Central memory CD8-positive, alpha-beta T cell (primary cell): ENCODE data around the gene DCTN1.

Experiments
- ATAC-seq: fragments of 150-1000 bp; cut with Tn5 transposase; replicated peaks from 2 replicates; pipeline ENCODE4 v1.10.0; 2022; ENCODE audit warnings: mild to moderate bottlenecking, moderate FRiP score, moderate number of reproducible peaks; ENCODE audit not compliant: poor library complexity, severe bottlenecking; ENCODE audit errors: extremely low read depth
- DNase-seq, 2 donors: peaks; one replicate each; pipeline ENCODE4 v3.0.0; 2021; ENCODE audit warnings: low spot score in 2 of 2
- H3K27ac Mint-ChIP-seq: one replicate; pipeline ENCODE4 v1.8.0; 2022; ENCODE audit warnings: low read depth, mild to moderate bottlenecking, moderate library complexity, mixed read lengths
- H3K27me3 Mint-ChIP-seq: one replicate; pipeline ENCODE4 v1.8.0; 2022; ENCODE audit warnings: mixed read lengths
- H3K36me3 Mint-ChIP-seq: one replicate; pipeline ENCODE4 v1.8.0; 2022; ENCODE audit warnings: mild to moderate bottlenecking, moderate library complexity, mixed read lengths; ENCODE audit not compliant: insufficient read depth
- H3K4me1 Mint-ChIP-seq: one replicate; pipeline ENCODE4 v1.8.0; 2022; ENCODE audit warnings: mixed read lengths
- H3K4me3 Mint-ChIP-seq: one replicate; pipeline ENCODE4 v1.8.0; 2022; ENCODE audit warnings: mild to moderate bottlenecking, moderate library complexity, mixed read lengths
- H3K9me3 Mint-ChIP-seq: one replicate; pipeline ENCODE4 v1.8.0; 2022; ENCODE audit warnings: mixed read lengths

DCTN1 gene

GRCh38 chr2:74374509-74375205 is 5.5 kb downstream of the DCTN1 start:
- peaks cover 24% of the 10 kb centered on the region for H3K36me3 Mint-ChIP-seq
- no peaks in the 10 kb centered on the region for H3K27me3 Mint-ChIP-seq
- no peak overlapping the region for H3K27ac Mint-ChIP-seq
- DNase-seq: no peak
- no peak overlapping the region for H3K4me3 Mint-ChIP-seq
- no peak for ATAC-seq
- no peaks in the 10 kb centered on the region for H3K9me3 Mint-ChIP-seq
- peaks cover 35% of the 10 kb centered on the region for H3K4me1 Mint-ChIP-seq

DNA sequence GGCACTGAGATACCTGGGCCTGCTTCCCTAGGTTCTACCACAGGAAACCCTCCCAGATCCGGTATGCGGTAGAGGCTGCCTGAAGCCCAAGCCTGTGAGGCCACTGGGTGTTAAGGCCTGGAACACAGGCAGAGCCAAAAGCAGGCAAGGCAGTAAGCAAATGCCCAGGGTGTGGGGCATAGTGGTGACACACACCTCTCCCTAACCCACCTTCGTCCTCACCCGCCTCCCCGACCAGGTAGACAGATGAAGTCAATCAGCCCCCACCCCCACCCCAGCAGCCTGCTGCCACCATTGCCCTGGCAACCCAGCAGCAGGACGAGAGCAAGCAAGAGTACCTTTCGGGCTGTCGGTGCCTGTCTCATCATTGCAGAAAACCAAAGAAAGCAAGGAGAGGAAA is 6.1 kb downstream of the DCTN1 start:
- peaks cover 29% of the 10 kb centered on the region for H3K36me3 Mint-ChIP-seq
- no peak for DNase-seq
- H3K27me3 Mint-ChIP-seq: no peaks in the 10 kb centered on the region
- H3K4me1 Mint-ChIP-seq: peaks cover 29% of the 10 kb centered on the region
- no peak overlapping the region for H3K4me3 Mint-ChIP-seq
- no peaks in the 10 kb centered on the region for H3K9me3 Mint-ChIP-seq
- no peak for ATAC-seq
- no peak overlapping the region for H3K27ac Mint-ChIP-seq

DNA sequence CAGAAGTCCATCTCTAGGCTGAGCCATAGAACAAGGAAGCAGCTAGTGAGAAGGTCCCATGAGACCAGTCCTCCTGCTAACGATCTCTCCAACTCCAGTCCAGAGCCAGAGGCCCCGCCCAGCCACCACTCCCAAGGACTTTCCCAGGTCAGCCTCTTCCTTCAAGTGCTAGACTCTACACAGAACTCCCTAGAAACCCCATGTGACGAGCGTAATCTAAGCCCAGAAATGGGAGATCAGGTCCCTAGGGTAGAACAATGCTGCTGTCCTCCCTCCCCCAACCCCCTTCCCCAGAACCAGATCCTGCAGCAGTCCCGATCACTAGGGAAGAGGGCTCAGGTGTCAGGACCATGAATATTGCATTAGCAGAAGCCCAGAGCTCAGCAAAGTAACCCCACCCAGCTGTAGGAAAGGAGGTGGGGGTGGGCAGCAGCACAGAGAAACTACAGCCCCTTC is 6.9 kb downstream of the DCTN1 start:
- DNase-seq (no peak), ATAC-seq (no peak)
- no peak overlapping the region for H3K27ac Mint-ChIP-seq
- H3K4me3 Mint-ChIP-seq: no peak overlapping the region
- H3K9me3 Mint-ChIP-seq: no peaks in the 10 kb centered on the region
- H3K36me3 Mint-ChIP-seq: peaks cover 36% of the 10 kb centered on the region
- peaks cover 24% of the 10 kb centered on the region for H3K4me1 Mint-ChIP-seq
- H3K27me3 Mint-ChIP-seq: no peaks in the 10 kb centered on the region

DNA sequence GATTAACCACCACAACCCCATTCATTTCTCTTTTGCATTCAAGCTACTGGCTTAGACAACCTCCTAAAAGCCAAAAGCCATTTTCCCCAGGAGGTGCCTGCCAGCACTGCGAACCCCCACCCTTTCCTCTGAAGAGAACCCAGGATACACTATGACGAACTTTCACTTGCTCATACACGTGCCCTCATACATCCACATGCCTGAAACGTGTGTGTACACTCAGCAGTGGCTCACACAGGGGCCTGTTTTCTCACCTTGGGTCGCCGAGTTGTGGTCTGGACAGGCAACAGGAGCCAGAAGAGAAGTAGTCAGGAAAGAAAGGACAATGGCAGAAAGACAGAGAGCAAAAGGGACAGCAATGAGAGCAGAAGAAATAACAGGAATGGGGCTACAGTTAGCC is 7.4 kb downstream of the DCTN1 start:
- H3K36me3 Mint-ChIP-seq: peaks cover 38% of the 10 kb centered on the region
- DNase-seq (no peak), ATAC-seq (no peak)
- H3K27me3 Mint-ChIP-seq: no peaks in the 10 kb centered on the region
- peaks cover 18% of the 10 kb centered on the region for H3K4me1 Mint-ChIP-seq
- no peak overlapping the region for H3K27ac Mint-ChIP-seq
- H3K9me3 Mint-ChIP-seq: no peaks in the 10 kb centered on the region
- H3K4me3 Mint-ChIP-seq: no peak overlapping the region

DNA sequence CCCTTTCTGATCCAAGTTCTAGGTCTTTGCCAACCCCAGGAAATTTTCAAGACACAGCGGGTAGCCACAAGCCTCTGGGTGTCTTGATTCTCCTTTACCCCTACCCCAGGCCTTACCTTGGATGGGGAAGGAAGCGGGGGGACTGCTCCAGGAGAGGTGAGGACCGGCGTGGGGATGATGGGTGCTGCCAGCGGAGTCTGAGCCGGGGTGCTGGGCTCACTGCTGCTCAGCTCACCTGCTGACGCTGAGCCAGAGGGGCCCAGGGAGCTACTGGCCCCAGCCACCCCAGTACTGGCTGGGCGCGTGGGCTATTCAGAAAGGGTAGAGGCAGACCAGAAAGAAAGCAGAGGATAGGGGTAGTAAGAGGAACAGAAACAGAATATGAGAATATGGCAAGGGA is 8.7 kb downstream of the DCTN1 start:
- Mint-ChIP-seq H3K9me3 (no peaks in the 10 kb centered on the region), H3K36me3 (peaks cover 32% of the 10 kb centered on the region), H3K27ac (no peak overlapping the region), H3K4me3 (no peak overlapping the region), H3K27me3 (no peaks in the 10 kb centered on the region), H3K4me1 (peaks cover 9% of the 10 kb centered on the region)
- DNase-seq: no peak
- ATAC-seq: no peak

DNA sequence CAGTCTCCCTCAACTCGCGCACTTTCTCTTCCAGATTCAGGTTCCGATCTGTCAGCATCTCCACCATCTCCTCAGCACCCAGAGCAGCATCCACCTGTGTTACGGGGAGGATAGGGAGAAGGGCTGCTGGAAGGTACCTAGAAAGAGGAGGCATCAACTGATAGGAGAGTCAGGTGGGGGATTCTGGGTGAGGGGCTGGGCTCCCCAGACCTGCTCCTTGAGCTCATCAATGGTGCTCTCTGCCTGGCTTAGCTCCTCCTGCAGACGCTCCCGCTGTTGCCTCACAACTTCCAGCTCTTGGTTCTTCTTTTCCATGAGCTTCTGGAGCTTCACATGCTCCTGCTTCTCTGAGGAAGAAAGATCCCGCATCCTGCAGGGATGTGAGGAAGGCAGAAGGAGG is 10.1 kb downstream of the DCTN1 start:
- Mint-ChIP-seq H3K9me3 (no peaks in the 10 kb centered on the region), H3K4me1 (peaks cover 9% of the 10 kb centered on the region), H3K27me3 (no peaks in the 10 kb centered on the region), H3K27ac (no peak overlapping the region), H3K36me3 (peaks cover 44% of the 10 kb centered on the region), H3K4me3 (no peak overlapping the region)
- no peak for ATAC-seq
- DNase-seq: no peak

DNA sequence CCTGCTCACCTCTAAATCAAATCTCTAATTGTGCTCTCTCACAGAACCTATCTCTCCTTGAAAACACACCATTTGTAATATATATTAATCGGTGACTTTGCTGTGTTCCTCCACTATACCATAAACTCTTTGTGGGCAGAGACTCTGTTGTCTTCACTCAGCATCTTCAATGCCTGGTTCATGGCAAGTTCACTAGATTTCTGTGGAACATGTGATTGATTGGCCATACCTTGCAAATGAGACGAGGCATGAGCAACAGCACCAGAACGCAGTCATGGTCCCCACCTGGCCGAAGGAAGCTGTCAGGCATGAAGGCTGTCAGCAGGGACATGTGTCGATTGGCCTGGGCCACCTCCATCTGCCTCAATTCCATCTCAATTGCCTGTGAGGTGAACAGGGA is 11.6 kb downstream of the DCTN1 start:
- Mint-ChIP-seq H3K27ac (no peak overlapping the region), H3K36me3 (peaks cover 48% of the 10 kb centered on the region), H3K4me3 (no peak overlapping the region), H3K27me3 (no peaks in the 10 kb centered on the region), H3K9me3 (no peaks in the 10 kb centered on the region), H3K4me1 (peaks cover 9% of the 10 kb centered on the region)
- ATAC-seq (no peak), DNase-seq (no peak)

DNA sequence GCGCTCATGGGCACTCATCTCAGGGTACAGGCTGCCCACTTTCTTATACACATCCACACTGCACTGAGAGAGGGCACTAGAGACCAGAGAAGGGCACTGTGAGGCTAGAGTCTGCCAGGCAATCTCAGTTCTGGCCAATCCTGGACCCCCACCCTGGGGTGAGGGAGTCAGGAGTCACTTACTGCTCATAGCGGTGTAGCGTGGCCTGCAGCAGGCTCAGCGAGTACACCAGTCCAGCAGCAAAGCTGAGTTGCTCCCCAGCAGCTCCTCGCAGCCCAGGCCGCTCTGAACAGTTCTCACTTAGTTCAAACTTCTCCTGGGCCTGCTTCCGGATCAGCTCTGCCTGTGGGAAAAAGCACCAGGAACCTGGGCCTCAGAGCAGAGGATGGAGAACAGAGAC is 12.3 kb downstream of the DCTN1 start:
- no peak overlapping the region for H3K27ac Mint-ChIP-seq
- H3K9me3 Mint-ChIP-seq: no peaks in the 10 kb centered on the region
- ATAC-seq (no peak), DNase-seq (no peak)
- H3K4me1 Mint-ChIP-seq: peaks cover 5% of the 10 kb centered on the region
- H3K4me3 Mint-ChIP-seq: no peak overlapping the region
- H3K36me3 Mint-ChIP-seq: peaks cover 51% of the 10 kb centered on the region
- H3K27me3 Mint-ChIP-seq: no peaks in the 10 kb centered on the region

DNA sequence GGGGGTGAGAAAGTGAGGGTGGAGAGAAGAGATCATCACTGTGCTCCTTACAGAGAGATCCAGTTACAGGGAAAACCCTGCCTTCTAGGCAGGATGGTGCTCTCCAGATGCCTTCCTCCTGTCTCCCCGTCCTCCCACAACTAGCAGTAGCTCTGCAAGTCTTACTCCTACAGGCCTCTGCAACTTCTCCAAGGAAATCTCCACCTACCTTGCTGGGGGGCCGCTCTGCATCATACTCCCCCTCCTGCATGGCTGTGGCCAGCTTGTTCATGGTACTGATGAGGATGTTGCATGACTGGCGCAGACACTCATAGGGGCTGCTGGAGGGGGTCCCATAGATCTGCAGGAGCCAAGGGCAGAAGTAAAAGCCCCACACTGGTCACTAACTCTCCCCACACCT is 14.1 kb downstream of the DCTN1 start:
- peaks cover 56% of the 10 kb centered on the region for H3K36me3 Mint-ChIP-seq
- no peak overlapping the region for H3K27ac Mint-ChIP-seq
- H3K9me3 Mint-ChIP-seq: no peaks in the 10 kb centered on the region

DNA sequence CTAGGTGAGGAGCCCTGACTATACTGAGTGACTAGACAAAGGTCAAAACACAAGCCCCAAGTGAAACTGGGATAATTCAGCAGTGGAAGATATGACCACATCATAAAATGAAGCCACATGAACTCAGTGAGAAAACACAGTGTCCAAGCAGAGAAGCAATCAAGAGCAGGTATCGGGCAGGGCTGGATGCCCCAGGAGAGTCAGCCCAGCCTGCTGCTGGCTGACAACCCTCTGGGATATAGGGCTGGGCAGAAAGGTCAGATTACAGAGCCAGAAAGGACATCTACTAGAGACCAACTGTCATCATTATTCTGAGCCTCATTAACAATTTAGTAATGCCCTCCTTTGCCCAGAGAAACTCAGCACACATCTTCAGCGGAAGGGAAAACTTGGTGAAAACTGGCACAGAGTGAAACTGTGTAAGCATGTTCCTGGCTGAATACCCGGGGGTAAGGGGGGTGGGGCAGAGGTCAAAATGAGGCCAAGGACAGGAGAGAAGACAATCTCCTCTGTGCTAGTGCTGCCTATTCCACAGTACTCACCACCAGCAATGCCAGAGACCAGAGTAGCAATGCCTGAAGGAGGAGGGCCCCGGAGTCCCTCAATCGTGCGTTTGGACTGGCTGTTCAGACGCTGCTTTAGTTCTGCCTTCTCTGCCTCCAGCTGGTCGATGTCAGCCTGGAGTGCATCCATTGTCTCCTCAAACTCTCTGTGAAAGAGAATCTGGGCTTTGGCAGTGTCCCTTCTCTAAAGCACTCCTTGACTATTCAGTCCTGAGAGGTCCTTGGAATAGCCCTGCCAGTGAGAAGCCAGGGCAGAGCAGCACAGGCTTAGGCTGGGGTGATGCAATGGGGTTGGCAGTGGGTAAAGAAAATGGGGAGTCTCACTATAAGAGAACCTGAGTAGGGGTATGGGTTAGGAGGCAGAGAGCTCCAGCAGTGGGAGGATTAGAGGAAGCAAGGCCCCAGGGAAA is 15.3 kb downstream of the DCTN1 start:
- ATAC-seq (no peak), DNase-seq (no peak)
- H3K36me3 Mint-ChIP-seq: peaks cover 51% of the 10 kb centered on the region
- H3K4me3 Mint-ChIP-seq: no peak overlapping the region
- no peak overlapping the region for H3K27ac Mint-ChIP-seq
- H3K4me1 Mint-ChIP-seq: no peaks in the 10 kb centered on the region
- no peaks in the 10 kb centered on the region for H3K9me3 Mint-ChIP-seq
- H3K27me3 Mint-ChIP-seq: no peaks in the 10 kb centered on the region

More for the DNA sequence above, 14.1 kb downstream of the DCTN1 start:
- Mint-ChIP-seq H3K27me3 (no peaks in the 10 kb centered on the region), H3K4me3 (no peak overlapping the region), H3K4me1 (no peaks in the 10 kb centered on the region)
- ATAC-seq (no peak), DNase-seq (no peak)

GRCh38 chr2:74361327-74361726 is 18.8 kb downstream of the DCTN1 start:
- no peaks in the 10 kb centered on the region for H3K4me1 Mint-ChIP-seq
- no peaks in the 10 kb centered on the region for H3K27me3 Mint-ChIP-seq
- no peak overlapping the region for H3K27ac Mint-ChIP-seq
- H3K4me3 Mint-ChIP-seq: no peak overlapping the region
- DNase-seq (no peak), ATAC-seq (no peak)
- H3K36me3 Mint-ChIP-seq: peaks cover 40% of the 10 kb centered on the region
- H3K9me3 Mint-ChIP-seq: no peaks in the 10 kb centered on the region

DNA sequence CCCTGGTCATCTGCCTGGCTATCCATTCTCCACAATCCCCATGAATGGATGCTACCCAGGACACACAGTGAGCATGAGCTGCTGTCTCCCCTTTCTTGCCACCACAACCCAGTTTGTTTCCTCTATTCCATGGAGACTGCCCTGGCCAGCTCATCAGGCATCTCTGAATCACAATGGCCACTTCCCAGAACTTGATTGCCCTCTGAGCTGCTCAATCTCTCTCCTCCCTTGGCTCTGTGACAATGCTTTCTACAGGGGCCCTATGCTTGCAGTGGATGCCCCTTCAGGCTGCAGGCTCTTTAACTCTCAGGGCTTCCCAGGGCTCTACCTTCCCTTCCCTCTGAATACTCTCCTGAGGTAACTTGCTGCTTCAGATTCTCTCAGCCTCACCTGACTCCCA is 22.5 kb downstream of the DCTN1 start:
- Mint-ChIP-seq H3K27ac (no peak overlapping the region), H3K9me3 (no peaks in the 10 kb centered on the region), H3K4me1 (no peaks in the 10 kb centered on the region), H3K27me3 (no peaks in the 10 kb centered on the region), H3K4me3 (no peak overlapping the region), H3K36me3 (peaks cover 19% of the 10 kb centered on the region)
- ATAC-seq (no peak), DNase-seq (no peak)

- Mint-ChIP-seq H3K27ac (no peak overlapping the region), H3K9me3 (no peaks in the 10 kb centered on the region), H3K4me1 (no peaks in the 10 kb centered on the region), H3K27me3 (no peaks in the 10 kb centered on the region), H3K4me3 (no peak overlapping the region), H3K36me3 (no peaks in the 10 kb centered on the region)
- no peak for DNase-seq
- ATAC-seq: no peak
These were observed 30.2 kb downstream of the DCTN1 start for GRCh38 chr2:74349889-74350288.
